Right lobe of liver (tissue), 6 donors: Measurements from ENCODE around the gene EDNRA. TPM values are rescaled to one million over a fixed set of nuclear protein-coding genes. Genes with fewer than 3 reads are reported as not detected.
A peak's percentile ranks its signal among the peaks of the same experiment; 100 is the strongest.

Source experiments
- ATAC-seq, 4 donors: fragments of 200-7000 bp; cut with Tn5 transposase; one replicate each; pipeline ENCODE4 v1.9.1; 2020; ENCODE audit warnings: mild to moderate bottlenecking in 4 of 4, moderate library complexity in 4 of 4
- DNase-seq, 3 donors: peaks; one replicate each; pipeline ENCODE4 v3.0.0-alpha.2; 2020
- H3K27ac ChIP-seq, 3 donors: fragments of 200-600 bp; one replicate each; pipeline ENCODE4 v1.8.0; 2022
- H3K27me3 ChIP-seq, 2 donors: fragments of 200-600 bp; one replicate each; pipeline ENCODE4 v1.8.0; 2022
- H3K36me3 ChIP-seq, 4 donors: fragments of 200-600 bp; sonication (generic) in 1 of 4; one replicate each; pipeline versions ENCODE4 v1.5.1 to v1.8.0; 2017 to 2022; ENCODE audit warnings: control low read depth in 1 of 4
- H3K4me1 ChIP-seq, 4 donors: fragments of 200-600 bp; sonication (generic) in 1 of 4; one replicate each; pipeline versions ENCODE4 v1.5.1 to v1.8.0; 2017 to 2022; ENCODE audit warnings: control low read depth in 1 of 4
- H3K4me3 ChIP-seq, 3 donors: fragments of 200-600 bp; one replicate each; pipeline ENCODE4 v1.8.0; 2022
- H3K9me3 ChIP-seq, 4 donors: fragments of 200-600 bp; sonication (generic) in 1 of 4; one replicate each; pipeline versions ENCODE4 v1.5.1 to v1.8.0; 2017 to 2022; ENCODE audit warnings: control low read depth in 1 of 4
- POLR2A ChIP-seq: fragments of 450-650 bp; IDR thresholded peaks from one replicate; pipeline ENCODE4 v1.6.1; 2017; ENCODE audit warnings: antibody characterized with exemption, mild to moderate bottlenecking
- WGBS: methylation state at CpG from one replicate; pipeline ENCODE4 v1.1.6; 2018; ENCODE audit warnings: low coverage, low lambda C conversion rate; ENCODE audit not compliant: insufficient coverage; ENCODE audit errors: missing lambda C conversion rate; 5-methylcytosine and 5-hydroxymethylcytosine counted together
- intact Hi-C, 2 donors: fragments of 100-400 bp; cut with DNase I; formaldehyde crosslinking; loops; one replicate each; pipeline versions ENCODE4 v1.11.2 to v1.14.1; 2022
- total RNA-seq, 6 experiments: library from RNA; depleted of rRNA in 2 of 6; stranded (reverse); fragments of >200 nt in 2 of 6; fragmentation: NEBNext Ultra II Directional in 3 of 6; extraction: Animal tissue kit (Norgen Biotek cat#: 25700) in 3 of 6; gene quantifications; one replicate each; pipeline versions ENCODE4 v1.1.0 to v1.2.4, GENCODE V29; 2016 to 2023
- TF ChIP-seq, protein P1 (sequence below), 4 donors: fragments of 200-600 bp in 3 of 4; fragments of 450-650 bp in 1 of 4; IDR thresholded peaks; one replicate each; pipeline versions ENCODE4 v1.5.1 to v1.8.0; 2016 to 2022; ENCODE audit warnings: antibody characterized with exemption in 4 of 4, mild to moderate bottlenecking in 2 of 4
- donor health status: DM: no; HTN: yes; CAD: no.
- donor health status: DM: no; HTN: no; CAD: no.
- donor health status: DM: no; HTN: no; CAD: no.
- donor health status: DM: no; HTN: yes; CAD: no.
- donor health status: DM: no; HTN: yes; CAD: no.

EDNRA gene
- total RNA-seq, 6 experiments from 2014 or later: 0.61 to 1.2 (median 0.92) TPM

DNA sequence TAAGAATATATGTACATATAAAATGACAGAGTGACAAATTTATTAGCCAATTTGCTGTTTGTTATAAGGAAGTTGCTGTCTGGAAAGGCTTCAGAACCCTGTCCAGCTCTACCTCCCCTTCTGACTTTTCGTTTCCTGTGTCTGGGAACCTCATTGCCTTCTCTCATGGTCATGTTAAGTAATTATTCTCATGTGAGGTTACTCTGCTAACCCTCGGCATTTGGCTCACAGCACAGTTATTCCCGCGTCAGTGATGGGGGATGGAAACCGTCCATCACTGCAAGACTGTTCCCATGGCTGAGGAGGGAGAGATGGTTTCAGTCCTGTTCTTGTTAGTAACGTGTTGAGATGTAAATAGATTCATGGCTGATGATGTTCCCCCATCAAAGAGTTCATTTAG, 11.9 kb downstream of the EDNRA start:
- H3K4me1 ChIP-seq: no peaks in the 10 kb centered on the region
- H3K27ac ChIP-seq: no peak overlapping the region
- DNase-seq (no peak), ATAC-seq (peak in 1 of 4 donors; percentile 31)
- intact Hi-C loops: no loop called here
- WGBS: 29% methylated on average over 6 of the region's 6 CpGs
- H3K27me3 ChIP-seq: no peaks in the 10 kb centered on the region
- H3K36me3 ChIP-seq: no peaks in the 10 kb centered on the region
- TF ChIP-seq POLR2A: no peak
- H3K9me3 ChIP-seq: no peaks in the 10 kb centered on the region
- H3K4me3 ChIP-seq: no peak overlapping the region

DNA sequence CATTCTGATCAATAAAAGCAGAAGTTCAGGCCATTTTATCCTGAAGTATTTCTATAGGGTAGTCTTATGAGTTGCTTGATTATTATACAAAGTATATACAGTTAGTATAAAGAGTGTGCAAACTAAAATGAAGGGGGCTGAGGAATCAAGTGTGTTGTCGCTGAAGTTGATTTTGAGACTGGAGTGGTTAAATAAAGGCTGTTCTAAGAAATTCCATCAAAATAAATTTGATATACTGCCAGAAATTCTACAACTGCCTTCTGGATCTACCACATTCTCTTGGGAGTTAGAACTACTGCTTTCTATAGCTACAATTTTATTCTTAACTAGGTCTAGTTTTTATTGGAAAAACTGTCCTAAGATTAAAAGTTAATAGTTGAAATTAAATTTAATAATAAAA, 12.4 kb downstream of the EDNRA start:
- ATAC-seq: no peak
- no peaks in the 10 kb centered on the region for H3K4me1 ChIP-seq
- intact Hi-C loops: no loop called here
- DNase-seq: no peak
- H3K9me3 ChIP-seq: no peaks in the 10 kb centered on the region
- H3K27me3 ChIP-seq: no peaks in the 10 kb centered on the region
- H3K36me3 ChIP-seq: no peaks in the 10 kb centered on the region
- WGBS: 67% methylated on average over 1 of the region's 1 CpG
- H3K27ac ChIP-seq: no peak overlapping the region
- no peak overlapping the region for H3K4me3 ChIP-seq
- TF ChIP-seq, protein P1, sequence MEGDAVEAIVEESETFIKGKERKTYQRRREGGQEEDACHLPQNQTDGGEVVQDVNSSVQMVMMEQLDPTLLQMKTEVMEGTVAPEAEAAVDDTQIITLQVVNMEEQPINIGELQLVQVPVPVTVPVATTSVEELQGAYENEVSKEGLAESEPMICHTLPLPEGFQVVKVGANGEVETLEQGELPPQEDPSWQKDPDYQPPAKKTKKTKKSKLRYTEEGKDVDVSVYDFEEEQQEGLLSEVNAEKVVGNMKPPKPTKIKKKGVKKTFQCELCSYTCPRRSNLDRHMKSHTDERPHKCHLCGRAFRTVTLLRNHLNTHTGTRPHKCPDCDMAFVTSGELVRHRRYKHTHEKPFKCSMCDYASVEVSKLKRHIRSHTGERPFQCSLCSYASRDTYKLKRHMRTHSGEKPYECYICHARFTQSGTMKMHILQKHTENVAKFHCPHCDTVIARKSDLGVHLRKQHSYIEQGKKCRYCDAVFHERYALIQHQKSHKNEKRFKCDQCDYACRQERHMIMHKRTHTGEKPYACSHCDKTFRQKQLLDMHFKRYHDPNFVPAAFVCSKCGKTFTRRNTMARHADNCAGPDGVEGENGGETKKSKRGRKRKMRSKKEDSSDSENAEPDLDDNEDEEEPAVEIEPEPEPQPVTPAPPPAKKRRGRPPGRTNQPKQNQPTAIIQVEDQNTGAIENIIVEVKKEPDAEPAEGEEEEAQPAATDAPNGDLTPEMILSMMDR (IDR thresholded peaks at IDR 0.05): no peak
- TF ChIP-seq POLR2A: no peak

DNA sequence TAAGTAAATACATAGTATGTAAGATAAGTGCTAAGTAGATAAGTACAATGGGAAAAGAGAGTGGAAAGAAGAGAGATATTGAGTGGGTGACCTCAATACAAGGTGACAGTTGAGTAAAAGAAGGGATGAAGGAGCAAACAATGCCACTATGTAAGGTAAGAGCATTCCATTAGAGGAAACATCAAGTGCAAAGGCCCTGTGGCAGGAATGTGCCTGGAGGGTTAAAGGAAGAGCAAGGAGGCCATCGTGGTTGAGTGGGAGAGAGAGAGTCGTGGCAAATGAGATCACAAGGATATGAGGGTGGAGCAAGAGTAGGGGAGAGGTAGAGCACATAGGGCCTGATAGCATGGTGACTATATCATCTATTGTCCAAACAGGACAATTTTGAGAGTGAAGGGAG, 13.4 kb downstream of the EDNRA start:
- Histone ChIP-seq H3K36me3 (no peaks in the 10 kb centered on the region), H3K9me3 (no peaks in the 10 kb centered on the region), H3K4me3 (no peak overlapping the region), H3K27ac (no peak overlapping the region), H3K4me1 (no peaks in the 10 kb centered on the region), H3K27me3 (no peaks in the 10 kb centered on the region)
- ATAC-seq (no peak), DNase-seq (no peak)
- 20% methylated on average over 2 of the region's 2 CpGs for WGBS
- intact Hi-C loops: no loop called here
- TF ChIP-seq, protein P1 (IDR thresholded peaks at IDR 0.05): no peak
- TF ChIP-seq POLR2A: no peak

DNA sequence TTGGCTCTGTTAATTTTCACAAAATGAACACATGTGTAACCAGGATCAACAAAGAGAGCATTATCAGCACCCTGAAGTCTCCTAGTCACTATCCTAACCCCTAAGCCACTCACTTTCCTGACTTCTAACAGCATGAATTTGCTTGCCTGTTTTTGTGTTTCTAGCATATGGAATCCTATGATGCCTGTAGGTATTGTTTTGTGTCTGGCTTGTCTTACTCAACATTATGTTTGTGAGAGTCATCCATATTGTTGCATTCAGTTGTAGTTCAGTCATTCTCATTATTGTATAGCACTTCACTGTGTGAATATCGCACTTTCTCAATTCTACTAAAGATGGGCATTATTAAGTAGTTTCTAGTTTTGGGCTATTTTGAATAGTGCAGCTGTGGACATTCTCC, 15.6 kb downstream of the EDNRA start:
- Histone ChIP-seq H3K9me3 (no peaks in the 10 kb centered on the region), H3K27me3 (no peaks in the 10 kb centered on the region), H3K27ac (no peak overlapping the region), H3K4me3 (no peak overlapping the region), H3K36me3 (no peaks in the 10 kb centered on the region), H3K4me1 (no peaks in the 10 kb centered on the region)
- TF ChIP-seq, protein P1 (IDR thresholded peaks at IDR 0.05): no peak
- no peak for TF ChIP-seq POLR2A
- DNase-seq: no peak
- intact Hi-C loops: no loop called here
- 70% methylated on average over 1 of the region's 1 CpG for WGBS
- ATAC-seq: no peak

DNA sequence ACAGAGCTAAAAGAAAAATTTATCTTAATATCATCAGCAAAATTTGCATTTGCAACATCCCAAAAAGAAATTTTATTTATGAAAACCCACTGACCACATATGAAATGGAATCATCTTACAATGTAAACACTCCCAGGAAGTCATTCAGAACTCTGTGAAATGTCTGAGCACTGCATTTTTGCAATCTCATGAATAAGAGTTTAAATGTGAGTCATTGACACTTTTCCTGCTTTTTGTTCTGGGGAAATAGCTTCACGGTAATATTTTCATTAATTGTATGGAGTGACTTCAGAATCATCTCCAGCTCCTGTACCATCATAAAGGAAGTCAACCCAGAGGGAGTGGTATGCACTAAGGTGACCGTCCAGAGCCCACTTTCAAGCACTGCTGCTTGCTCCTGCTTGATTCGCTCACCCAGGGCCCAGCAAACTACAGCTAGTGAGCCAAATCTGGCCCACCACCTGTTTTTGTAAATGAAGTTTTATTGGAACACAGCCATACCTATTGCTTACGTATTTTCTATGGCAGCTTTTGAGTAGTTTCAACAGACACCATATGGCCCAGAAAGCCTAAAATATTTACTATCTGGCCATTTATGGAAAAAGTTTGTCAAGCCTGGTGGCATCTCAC, 17.2 kb downstream of the EDNRA start:
- intact Hi-C loops: no loop called here
- Histone ChIP-seq H3K4me1 (no peaks in the 10 kb centered on the region), H3K4me3 (no peak overlapping the region), H3K27me3 (no peaks in the 10 kb centered on the region), H3K9me3 (no peaks in the 10 kb centered on the region), H3K27ac (no peak overlapping the region), H3K36me3 (no peaks in the 10 kb centered on the region)
- TF ChIP-seq, protein P1 (IDR thresholded peaks at IDR 0.05): no peak
- no peak for TF ChIP-seq POLR2A
- ATAC-seq: no peak
- WGBS: 80% methylated on average over 4 of the region's 4 CpGs
- DNase-seq: no peak
